ENCODE measurements around the gene ZSWIM7.

Gene ZSWIM7

GRCh38 chr17:15945527-15946191, 53.8 kb downstream of the ZSWIM7 start:
- H3K4me3 ChIP-seq (ENCODE audit: low read length): no peak overlapping the region
- no peak overlapping the region for H3K9ac ChIP-seq (ENCODE audit: low read length)
- DNase-seq: no peak
- no peaks in the 10 kb centered on the region for H3K79me2 ChIP-seq (ENCODE audit: low read length)
- H2AFZ ChIP-seq (ENCODE audit: low read length): no peak overlapping the region
- no peaks in the 10 kb centered on the region for H3K27me3 ChIP-seq (replicated peaks; ENCODE audit: insufficient read depth, low read length)
- H3K9me2 ChIP-seq (replicated peaks; ENCODE audit: insufficient read depth, low read length): no peaks in the 10 kb centered on the region
- H3F3A ChIP-seq (ENCODE audit: insufficient read depth, low read length): no peaks in the 10 kb centered on the region
- no peaks in the 10 kb centered on the region for H3K9me3 ChIP-seq (replicated peaks; ENCODE audit: insufficient read depth, low read length)
- no peak overlapping the region for H3K4me2 ChIP-seq (ENCODE audit: low read depth, low read length)
- H3K36me3 ChIP-seq (replicated peaks; ENCODE audit: insufficient read depth, low read length): no peaks in the 10 kb centered on the region
- H4K20me1 ChIP-seq (ENCODE audit: insufficient read depth, low read length): no peaks in the 10 kb centered on the region
- H3K27ac ChIP-seq (ENCODE audit: low read length): no peak overlapping the region
- no peaks in the 10 kb centered on the region for H3K4me1 ChIP-seq (ENCODE audit: low read length)
- TF ChIP-seq CTCF (IDR thresholded peaks at IDR 0.05; ENCODE audit: low read length) (no peak), EZH2phosphoT487 (IDR thresholded peaks at IDR 0.05; ENCODE audit: low read length) (no peak), EZH2 (optimal IDR thresholded peaks at IDR 0.05; ENCODE audit: low read depth, low read length) (no peak)

GRCh38 chr17:15944759-15945526, 54.6 kb downstream of the ZSWIM7 start, which contains the start of gene ADORA2B:
Gene ADORA2B, plus strand, starts transcription at chr17:15945130. Its CDS starts 119 bp downstream, at chr17:15945249.
- no peaks in the 10 kb centered on the region for H3K36me3 ChIP-seq (replicated peaks; ENCODE audit: insufficient read depth, low read length)
- H3K9me2 ChIP-seq (replicated peaks; ENCODE audit: insufficient read depth, low read length): no peaks in the 10 kb centered on the region
- no peaks in the 10 kb centered on the region for H3K9me3 ChIP-seq (replicated peaks; ENCODE audit: insufficient read depth, low read length)
- DNase-seq: no peak
- no peak within 1 kb of the TSS; the same call in 1 of the 2 replicates for H3K4me3 ChIP-seq (ENCODE audit: low read length)
- H4K20me1 ChIP-seq (ENCODE audit: insufficient read depth, low read length): no peaks in the 10 kb centered on the region
- H3K4me2 ChIP-seq (ENCODE audit: low read depth, low read length): no peak within 1 kb of the TSS
- H2AFZ ChIP-seq (ENCODE audit: low read length): no peak within 1 kb of the TSS
- TF ChIP-seq EZH2 (optimal IDR thresholded peaks at IDR 0.05; ENCODE audit: low read depth, low read length): no peak
- no peak for TF ChIP-seq CTCF (IDR thresholded peaks at IDR 0.05; ENCODE audit: low read length)
- TF ChIP-seq EZH2phosphoT487 (IDR thresholded peaks at IDR 0.05; ENCODE audit: low read length): no peak
- no peak within 1 kb of the TSS for H3K27ac ChIP-seq (ENCODE audit: low read length)
- no peaks in the 10 kb centered on the region for H3K27me3 ChIP-seq (replicated peaks; ENCODE audit: insufficient read depth, low read length)
- H3K9ac ChIP-seq (ENCODE audit: low read length): no peak within 1 kb of the TSS
- no peaks in the 10 kb centered on the region for H3F3A ChIP-seq (ENCODE audit: insufficient read depth, low read length)
- H3K79me2 ChIP-seq (ENCODE audit: low read length): no peaks in the 10 kb centered on the region
- no peaks in the 10 kb centered on the region for H3K4me1 ChIP-seq (ENCODE audit: low read length)

GRCh38 chr17:15943971-15944758, 55.3 kb downstream of the ZSWIM7 start:
- no peaks in the 10 kb centered on the region for H3K27me3 ChIP-seq (replicated peaks; ENCODE audit: insufficient read depth, low read length)
- no peak overlapping the region for H3K27ac ChIP-seq (ENCODE audit: low read length)
- no peaks in the 10 kb centered on the region for H3F3A ChIP-seq (ENCODE audit: insufficient read depth, low read length)
- H3K79me2 ChIP-seq (ENCODE audit: low read length): no peaks in the 10 kb centered on the region
- no peak overlapping the region; the same call in 1 of the 2 replicates for H3K4me3 ChIP-seq (ENCODE audit: low read length)
- H3K9me2 ChIP-seq (replicated peaks; ENCODE audit: insufficient read depth, low read length): no peaks in the 10 kb centered on the region
- H4K20me1 ChIP-seq (ENCODE audit: insufficient read depth, low read length): no peaks in the 10 kb centered on the region
- no peak overlapping the region for H3K4me2 ChIP-seq (ENCODE audit: low read depth, low read length)
- TF ChIP-seq CTCF (IDR thresholded peaks at IDR 0.05; ENCODE audit: low read length) (no peak), EZH2 (optimal IDR thresholded peaks at IDR 0.05; ENCODE audit: low read depth, low read length) (no peak), EZH2phosphoT487 (IDR thresholded peaks at IDR 0.05; ENCODE audit: low read length) (no peak)
- no peaks in the 10 kb centered on the region for H3K4me1 ChIP-seq (ENCODE audit: low read length)
- no peak for DNase-seq
- H3K36me3 ChIP-seq (replicated peaks; ENCODE audit: insufficient read depth, low read length): no peaks in the 10 kb centered on the region
- H3K9me3 ChIP-seq (replicated peaks; ENCODE audit: insufficient read depth, low read length): no peaks in the 10 kb centered on the region
- no peak overlapping the region for H2AFZ ChIP-seq (ENCODE audit: low read length)
- H3K9ac ChIP-seq (ENCODE audit: low read length): no peak overlapping the region

All from MM.1S (cell line).